ENCODE results near the gene HPSE2. TPM values are rescaled to one million over a fixed set of nuclear protein-coding genes. Genes with fewer than 3 reads are reported as not detected.

The HPSE2 gene
- total and polyA plus RNA-seq, 4 donors = 0.05 TPM; not detected in 3

DNA sequence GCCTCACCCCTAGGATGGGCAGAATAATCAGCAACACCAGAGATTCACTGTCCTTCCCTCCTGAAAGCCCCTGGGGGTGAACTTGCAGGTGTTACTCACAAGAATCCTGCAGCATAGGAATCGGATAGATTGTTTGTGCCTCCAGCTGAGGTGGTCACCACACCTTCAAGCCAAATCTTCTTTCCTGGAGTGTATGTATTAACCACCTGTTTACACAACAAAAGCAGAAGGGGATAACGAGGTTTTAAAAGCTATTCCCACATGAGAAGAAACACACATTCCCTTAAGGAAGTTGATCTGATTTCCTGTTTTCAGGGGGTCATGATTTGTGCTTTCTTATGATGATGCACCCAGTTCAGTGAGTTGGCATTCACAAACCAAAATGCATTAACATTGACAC is 615.1 kb downstream of the HPSE2 start:
- no peak overlapping the region for H3K4me3 ChIP-seq (ENCODE audit: low read depth in 1 of 3, low read length in 3 of 3)
- no peak overlapping the region for H3K9ac ChIP-seq (ENCODE audit: low read depth in 1 of 2, low read length in 2 of 2)
- H3K4me1 ChIP-seq (ENCODE audit: control insufficient read depth in 4 of 4, insufficient read depth in 4 of 4, low read length in 3 of 4) = no peaks in the 10 kb centered on the region
- no peaks in the 10 kb centered on the region for H3K36me3 ChIP-seq (ENCODE audit: control insufficient read depth in 4 of 4, insufficient read depth in 3 of 4, low read depth in 1 of 4, low read length in 3 of 4)
- no peak for TF ChIP-seq SP1 (IDR thresholded peaks at IDR 0.05)
- no peak for TF ChIP-seq FOXA2 (IDR thresholded peaks at IDR 0.05)
- no peak for TF ChIP-seq NR2F2 (IDR thresholded peaks at IDR 0.05)
- TF ChIP-seq, protein P1, sequence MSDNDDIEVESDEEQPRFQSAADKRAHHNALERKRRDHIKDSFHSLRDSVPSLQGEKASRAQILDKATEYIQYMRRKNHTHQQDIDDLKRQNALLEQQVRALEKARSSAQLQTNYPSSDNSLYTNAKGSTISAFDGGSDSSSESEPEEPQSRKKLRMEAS (IDR thresholded peaks at IDR 0.05) = no peak
- TF ChIP-seq, protein P2, sequence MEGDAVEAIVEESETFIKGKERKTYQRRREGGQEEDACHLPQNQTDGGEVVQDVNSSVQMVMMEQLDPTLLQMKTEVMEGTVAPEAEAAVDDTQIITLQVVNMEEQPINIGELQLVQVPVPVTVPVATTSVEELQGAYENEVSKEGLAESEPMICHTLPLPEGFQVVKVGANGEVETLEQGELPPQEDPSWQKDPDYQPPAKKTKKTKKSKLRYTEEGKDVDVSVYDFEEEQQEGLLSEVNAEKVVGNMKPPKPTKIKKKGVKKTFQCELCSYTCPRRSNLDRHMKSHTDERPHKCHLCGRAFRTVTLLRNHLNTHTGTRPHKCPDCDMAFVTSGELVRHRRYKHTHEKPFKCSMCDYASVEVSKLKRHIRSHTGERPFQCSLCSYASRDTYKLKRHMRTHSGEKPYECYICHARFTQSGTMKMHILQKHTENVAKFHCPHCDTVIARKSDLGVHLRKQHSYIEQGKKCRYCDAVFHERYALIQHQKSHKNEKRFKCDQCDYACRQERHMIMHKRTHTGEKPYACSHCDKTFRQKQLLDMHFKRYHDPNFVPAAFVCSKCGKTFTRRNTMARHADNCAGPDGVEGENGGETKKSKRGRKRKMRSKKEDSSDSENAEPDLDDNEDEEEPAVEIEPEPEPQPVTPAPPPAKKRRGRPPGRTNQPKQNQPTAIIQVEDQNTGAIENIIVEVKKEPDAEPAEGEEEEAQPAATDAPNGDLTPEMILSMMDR (IDR thresholded peaks at IDR 0.05; ENCODE audit: low read depth, low read length, missing input control) = no peak
- TF ChIP-seq, protein P3, sequence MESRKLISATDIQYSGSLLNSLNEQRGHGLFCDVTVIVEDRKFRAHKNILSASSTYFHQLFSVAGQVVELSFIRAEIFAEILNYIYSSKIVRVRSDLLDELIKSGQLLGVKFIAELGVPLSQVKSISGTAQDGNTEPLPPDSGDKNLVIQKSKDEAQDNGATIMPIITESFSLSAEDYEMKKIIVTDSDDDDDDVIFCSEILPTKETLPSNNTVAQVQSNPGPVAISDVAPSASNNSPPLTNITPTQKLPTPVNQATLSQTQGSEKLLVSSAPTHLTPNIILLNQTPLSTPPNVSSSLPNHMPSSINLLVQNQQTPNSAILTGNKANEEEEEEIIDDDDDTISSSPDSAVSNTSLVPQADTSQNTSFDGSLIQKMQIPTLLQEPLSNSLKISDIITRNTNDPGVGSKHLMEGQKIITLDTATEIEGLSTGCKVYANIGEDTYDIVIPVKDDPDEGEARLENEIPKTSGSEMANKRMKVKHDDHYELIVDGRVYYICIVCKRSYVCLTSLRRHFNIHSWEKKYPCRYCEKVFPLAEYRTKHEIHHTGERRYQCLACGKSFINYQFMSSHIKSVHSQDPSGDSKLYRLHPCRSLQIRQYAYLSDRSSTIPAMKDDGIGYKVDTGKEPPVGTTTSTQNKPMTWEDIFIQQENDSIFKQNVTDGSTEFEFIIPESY (IDR thresholded peaks at IDR 0.05) = no peak
- no peak for TF ChIP-seq RXRA (IDR thresholded peaks at IDR 0.05)
- TF ChIP-seq GABPA (IDR thresholded peaks at IDR 0.05 in 1 of 2, conservative IDR thresholded peaks at IDR 0.05 in 1 of 2) = no peak
- WGBS = 54% methylated on average over 2 of the region's 2 CpGs
- H3K9me3 ChIP-seq (ENCODE audit: control insufficient read depth in 4 of 4, low read length in 3 of 4) = peaks cover 0 to 1% (median 0%) of the 10 kb centered on the region in 4 donors
- no peak overlapping the region for H3K27ac ChIP-seq (ENCODE audit: low read depth in 1 of 2, low read length in 2 of 2)
- no peaks in the 10 kb centered on the region for H3K27me3 ChIP-seq (ENCODE audit: control insufficient read depth in 4 of 4, insufficient read depth in 4 of 4, low read length in 3 of 4)
- no peak for DNase-seq (ENCODE audit: low spot score)

DNA sequence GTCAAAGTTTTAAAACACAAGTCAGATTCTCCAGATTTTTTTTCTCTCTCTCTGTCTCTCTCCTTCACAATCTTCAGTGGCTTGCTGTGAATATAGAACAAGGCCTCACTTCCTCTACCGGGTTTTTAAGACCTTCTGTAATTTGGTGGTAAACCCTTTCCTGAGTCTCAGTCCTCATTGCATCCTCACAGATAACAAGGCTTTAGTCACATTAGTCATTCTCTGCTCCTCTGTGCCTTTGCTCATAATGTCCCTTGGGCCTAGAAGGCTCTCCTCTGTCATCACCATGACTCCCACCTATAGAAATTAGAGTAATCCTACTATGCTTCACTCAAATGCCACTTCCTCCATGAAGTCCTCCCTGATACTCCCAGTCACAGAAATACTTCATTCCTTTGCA is 616.2 kb downstream of the HPSE2 start:
- TF ChIP-seq RXRA (IDR thresholded peaks at IDR 0.05) (no peak), HNF4A (conservative IDR thresholded peaks at IDR 0.05) (no peak), TAF1 (conservative IDR thresholded peaks at IDR 0.05) (no peak), SP1 (IDR thresholded peaks at IDR 0.05) (no peak), FOXA2 (IDR thresholded peaks at IDR 0.05) (no peak), FOXA1 (IDR thresholded peaks at IDR 0.05) (no peak), JUND (IDR thresholded peaks at IDR 0.05) (no peak), GABPA (IDR thresholded peaks at IDR 0.05 in 1 of 2, conservative IDR thresholded peaks at IDR 0.05 in 1 of 2) (no peak), NR2F2 (IDR thresholded peaks at IDR 0.05) (no peak), HNF4G (IDR thresholded peaks at IDR 0.05) (no peak), YY1 (IDR thresholded peaks at IDR 0.05) (no peak), EGR1 (IDR thresholded peaks at IDR 0.05; ENCODE audit: low read depth in 2 of 2) (no peak)
- TF ChIP-seq, protein P3 (IDR thresholded peaks at IDR 0.05) = no peak
- TF ChIP-seq, protein P4, sequence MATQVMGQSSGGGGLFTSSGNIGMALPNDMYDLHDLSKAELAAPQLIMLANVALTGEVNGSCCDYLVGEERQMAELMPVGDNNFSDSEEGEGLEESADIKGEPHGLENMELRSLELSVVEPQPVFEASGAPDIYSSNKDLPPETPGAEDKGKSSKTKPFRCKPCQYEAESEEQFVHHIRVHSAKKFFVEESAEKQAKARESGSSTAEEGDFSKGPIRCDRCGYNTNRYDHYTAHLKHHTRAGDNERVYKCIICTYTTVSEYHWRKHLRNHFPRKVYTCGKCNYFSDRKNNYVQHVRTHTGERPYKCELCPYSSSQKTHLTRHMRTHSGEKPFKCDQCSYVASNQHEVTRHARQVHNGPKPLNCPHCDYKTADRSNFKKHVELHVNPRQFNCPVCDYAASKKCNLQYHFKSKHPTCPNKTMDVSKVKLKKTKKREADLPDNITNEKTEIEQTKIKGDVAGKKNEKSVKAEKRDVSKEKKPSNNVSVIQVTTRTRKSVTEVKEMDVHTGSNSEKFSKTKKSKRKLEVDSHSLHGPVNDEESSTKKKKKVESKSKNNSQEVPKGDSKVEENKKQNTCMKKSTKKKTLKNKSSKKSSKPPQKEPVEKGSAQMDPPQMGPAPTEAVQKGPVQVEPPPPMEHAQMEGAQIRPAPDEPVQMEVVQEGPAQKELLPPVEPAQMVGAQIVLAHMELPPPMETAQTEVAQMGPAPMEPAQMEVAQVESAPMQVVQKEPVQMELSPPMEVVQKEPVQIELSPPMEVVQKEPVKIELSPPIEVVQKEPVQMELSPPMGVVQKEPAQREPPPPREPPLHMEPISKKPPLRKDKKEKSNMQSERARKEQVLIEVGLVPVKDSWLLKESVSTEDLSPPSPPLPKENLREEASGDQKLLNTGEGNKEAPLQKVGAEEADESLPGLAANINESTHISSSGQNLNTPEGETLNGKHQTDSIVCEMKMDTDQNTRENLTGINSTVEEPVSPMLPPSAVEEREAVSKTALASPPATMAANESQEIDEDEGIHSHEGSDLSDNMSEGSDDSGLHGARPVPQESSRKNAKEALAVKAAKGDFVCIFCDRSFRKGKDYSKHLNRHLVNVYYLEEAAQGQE (IDR thresholded peaks at IDR 0.05) = no peak
- TF ChIP-seq, protein P5, sequence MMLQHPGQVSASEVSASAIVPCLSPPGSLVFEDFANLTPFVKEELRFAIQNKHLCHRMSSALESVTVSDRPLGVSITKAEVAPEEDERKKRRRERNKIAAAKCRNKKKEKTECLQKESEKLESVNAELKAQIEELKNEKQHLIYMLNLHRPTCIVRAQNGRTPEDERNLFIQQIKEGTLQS (IDR thresholded peaks at IDR 0.05) = no peak
- Histone ChIP-seq H3K9ac (ENCODE audit: low read depth in 1 of 2, low read length in 2 of 2) (no peak overlapping the region), H3K4me1 (ENCODE audit: control insufficient read depth in 4 of 4, insufficient read depth in 4 of 4, low read length in 3 of 4) (no peaks in the 10 kb centered on the region), H3K4me3 (ENCODE audit: low read depth in 1 of 3, low read length in 3 of 3) (no peak overlapping the region), H3K36me3 (ENCODE audit: control insufficient read depth in 4 of 4, insufficient read depth in 3 of 4, low read depth in 1 of 4, low read length in 3 of 4) (no peaks in the 10 kb centered on the region), H3K9me3 (ENCODE audit: control insufficient read depth in 4 of 4, low read length in 3 of 4) (peaks cover 0 to 1% (median 0%) of the 10 kb centered on the region in 4 donors), H3K27me3 (ENCODE audit: control insufficient read depth in 4 of 4, insufficient read depth in 4 of 4, low read length in 3 of 4) (no peaks in the 10 kb centered on the region), H3K27ac (ENCODE audit: low read depth in 1 of 2, low read length in 2 of 2) (no peak overlapping the region)
- WGBS = 56% methylated on average over 1 of the region's 1 CpG
- no peak for DNase-seq (ENCODE audit: low spot score)
